GM18519 (cell line): ENCODE measurements around the gene NAV2.

ENCODE experiments used
- ATAC-seq: cut with Tn5 transposase; IDR thresholded peaks from one replicate; pipeline ENCODE4 v1.9.1; 2021; ENCODE audit warnings: mild to moderate bottlenecking, moderate library complexity; ENCODE audit not compliant: unreplicated experiment, low FRiP score

NAV2 gene

GRCh38 chr11:19849947-19850593 lies 137.4 kb downstream of the NAV2 start:
- no peak for ATAC-seq

DNA sequence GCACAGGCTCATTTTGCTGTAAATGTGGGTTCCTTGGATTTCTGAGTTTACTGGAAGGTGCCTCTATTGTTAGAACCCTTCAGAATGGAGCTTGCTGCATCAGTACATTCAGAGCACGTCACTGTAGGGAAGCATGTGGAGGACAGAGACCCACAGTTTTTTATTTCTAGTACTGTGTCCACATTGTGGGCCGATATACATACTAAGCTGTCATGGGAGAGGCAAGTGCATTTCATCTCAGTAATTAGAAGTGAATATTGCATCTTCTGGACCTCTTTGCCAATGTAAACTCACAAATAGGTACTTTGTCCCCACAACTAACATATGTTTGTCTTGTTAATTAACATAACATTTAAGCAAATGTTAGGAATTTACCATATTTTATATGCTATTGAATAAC lies 139.7 kb downstream of the NAV2 start:
- ATAC-seq: no peak

- no peak for ATAC-seq
Measured at GRCh38 chr11:19853016-19853415, 140.4 kb downstream of the NAV2 start.

- no peak for ATAC-seq
Measured at GRCh38 chr11:19853920-19854319, 141.3 kb downstream of the NAV2 start.

GRCh38 chr11:19861171-19861570 lies 148.5 kb downstream of the NAV2 start:
- no peak for ATAC-seq

- no peak for ATAC-seq
Measured at GRCh38 chr11:19862091-19862490, 149.5 kb downstream of the NAV2 start.

DNA sequence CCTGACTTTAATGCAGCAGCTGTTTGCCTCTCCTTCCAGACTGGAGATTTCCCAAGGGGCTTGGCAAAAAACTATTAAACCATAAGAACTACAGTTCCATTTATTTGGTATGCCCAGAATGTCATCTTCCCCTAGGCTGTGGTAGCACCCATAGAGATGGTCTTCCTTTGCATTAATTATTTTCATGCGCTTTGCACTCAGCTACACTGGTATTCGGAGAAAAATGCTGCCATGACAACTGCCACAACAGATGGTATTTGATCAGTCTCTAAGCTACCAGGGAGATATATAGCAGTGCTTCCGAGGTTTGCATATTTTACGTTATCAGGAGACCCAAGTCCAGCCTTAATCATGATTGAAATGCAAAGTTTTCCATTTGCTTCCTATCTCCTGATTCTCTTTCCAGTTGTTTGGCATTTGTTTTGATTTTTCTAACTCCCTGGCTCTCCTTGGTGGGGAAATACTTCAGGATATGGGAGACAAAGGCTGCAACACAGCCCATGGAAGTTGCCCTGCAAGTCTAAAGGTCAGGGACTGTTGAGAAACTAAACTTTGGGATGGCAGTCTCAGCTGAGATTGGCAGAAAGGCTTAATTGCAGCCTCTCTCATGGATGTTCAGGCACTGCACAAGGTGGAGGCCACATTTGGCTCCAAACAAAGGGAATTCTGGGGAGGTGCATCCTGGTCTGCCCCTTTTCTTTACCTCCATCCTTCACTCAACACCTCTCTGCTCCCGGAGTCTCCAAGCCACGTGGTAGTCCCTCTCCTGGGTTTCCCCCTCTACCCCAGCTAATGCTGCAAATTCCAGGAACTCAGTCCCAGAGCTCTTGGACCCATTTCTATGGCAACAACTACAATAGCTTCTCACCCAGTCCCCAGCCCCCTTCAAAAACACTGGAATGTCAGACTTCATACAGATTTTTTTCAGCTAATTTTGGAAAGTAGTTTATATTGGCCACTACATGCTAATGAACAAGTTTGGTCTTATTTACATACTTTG lies 151.8 kb downstream of the NAV2 start:
- ATAC-seq: no peak

DNA sequence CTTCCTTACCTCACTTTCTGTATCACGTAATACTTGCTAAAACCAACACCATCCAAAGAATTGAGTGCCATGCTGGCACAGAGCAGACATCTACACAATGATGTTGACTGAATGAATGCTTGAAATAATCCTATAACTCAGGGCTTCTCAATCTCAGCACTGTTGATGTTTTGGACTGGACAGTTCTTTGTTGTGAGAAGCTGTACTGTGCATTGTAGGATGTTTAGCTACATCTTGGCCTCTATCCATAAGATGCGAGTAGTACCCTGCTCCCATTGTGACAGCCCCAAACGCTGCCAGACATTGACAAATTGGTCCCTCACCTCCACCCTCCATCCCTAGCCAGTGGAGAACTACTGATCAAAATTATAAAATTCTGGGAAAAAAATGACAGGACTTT lies 153.4 kb downstream of the NAV2 start:
- no peak for ATAC-seq

- no peak for ATAC-seq
Measured at GRCh38 chr11:19866521-19866920, 153.9 kb downstream of the NAV2 start.

GRCh38 chr11:19867064-19867463 lies 154.4 kb downstream of the NAV2 start:
- no peak for ATAC-seq

DNA sequence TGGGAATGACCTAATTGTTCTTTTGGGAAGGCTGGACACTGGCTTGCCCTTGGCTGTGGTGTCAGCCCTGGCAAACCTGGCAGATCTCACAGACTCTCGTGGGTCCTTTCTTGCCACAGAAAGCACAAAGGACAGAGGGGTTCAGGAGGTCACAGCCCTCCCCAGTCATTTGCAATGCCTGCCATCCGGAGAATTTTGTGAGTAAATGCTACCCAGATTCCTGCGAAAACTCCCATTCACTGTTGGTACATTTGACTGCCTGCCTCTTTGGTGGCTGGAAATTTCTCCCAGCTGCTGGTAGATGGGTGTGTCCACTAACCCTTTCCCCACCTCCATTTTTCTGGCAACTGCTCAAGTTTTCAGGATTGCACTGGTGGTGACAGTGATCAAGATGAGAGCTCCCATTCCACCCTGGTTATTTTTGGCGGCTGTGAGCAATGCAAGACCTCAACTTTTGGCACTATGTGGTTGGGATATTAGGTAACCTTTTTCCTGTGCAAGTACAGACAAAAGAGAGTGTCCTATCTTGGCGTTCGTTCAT lies 155.7 kb downstream of the NAV2 start:
- no peak for ATAC-seq

DNA sequence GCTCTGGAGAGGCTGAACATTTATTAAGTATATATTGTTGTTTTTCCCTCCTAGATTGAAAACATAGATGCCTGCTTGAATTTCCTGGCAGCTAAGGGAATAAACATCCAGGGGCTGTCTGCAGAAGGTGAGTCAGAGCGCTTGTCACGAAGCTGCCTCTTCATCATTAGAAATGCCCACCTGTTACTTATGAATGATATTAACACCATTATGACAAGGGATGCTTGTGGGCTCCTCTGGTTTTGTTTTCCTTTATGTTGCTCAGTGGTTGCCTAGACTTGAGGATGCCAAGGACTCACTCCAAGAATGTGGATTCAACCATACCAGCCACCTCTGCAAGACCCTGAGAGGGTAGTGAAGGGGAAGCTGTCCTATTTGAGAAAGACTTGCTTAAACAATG lies 156.2 kb downstream of the NAV2 start:
- no peak for ATAC-seq

- ATAC-seq: no peak
Measured at GRCh38 chr11:19869466-19869865, 156.8 kb downstream of the NAV2 start.

DNA sequence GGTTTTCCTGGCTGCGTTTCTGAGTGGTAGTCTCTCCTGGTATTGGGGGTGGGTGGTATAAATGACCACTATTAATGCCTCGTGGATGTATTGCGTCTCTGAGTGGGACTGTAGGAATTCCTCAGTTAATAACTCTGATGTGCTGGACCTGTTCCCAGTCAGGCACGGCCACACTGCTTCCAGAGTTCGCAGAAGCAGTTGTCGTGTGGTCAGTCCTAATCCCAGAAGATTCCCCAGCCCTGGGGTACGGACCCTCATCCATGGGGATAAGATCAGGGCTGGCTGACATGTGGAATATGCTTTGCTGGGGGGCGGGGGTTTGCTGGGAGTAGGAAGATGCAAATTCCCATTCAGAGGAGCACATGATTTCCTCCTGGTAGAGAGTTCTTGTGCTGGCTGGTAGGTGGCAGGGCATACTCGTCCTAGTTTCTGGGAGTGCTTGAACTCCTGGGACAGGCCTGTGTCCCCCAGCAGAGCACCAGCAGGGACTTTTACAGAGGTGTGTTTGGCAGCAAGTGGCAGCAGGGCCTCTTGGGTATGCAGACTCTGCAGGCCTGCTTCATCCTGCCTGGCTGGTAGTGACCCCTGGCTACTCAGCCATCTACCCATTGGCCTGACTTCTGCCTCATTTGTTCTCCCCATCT lies 157.4 kb downstream of the NAV2 start:
- ATAC-seq: no peak

GRCh38 chr11:19871531-19871930 lies 158.9 kb downstream of the NAV2 start:
- ATAC-seq: no peak

DNA sequence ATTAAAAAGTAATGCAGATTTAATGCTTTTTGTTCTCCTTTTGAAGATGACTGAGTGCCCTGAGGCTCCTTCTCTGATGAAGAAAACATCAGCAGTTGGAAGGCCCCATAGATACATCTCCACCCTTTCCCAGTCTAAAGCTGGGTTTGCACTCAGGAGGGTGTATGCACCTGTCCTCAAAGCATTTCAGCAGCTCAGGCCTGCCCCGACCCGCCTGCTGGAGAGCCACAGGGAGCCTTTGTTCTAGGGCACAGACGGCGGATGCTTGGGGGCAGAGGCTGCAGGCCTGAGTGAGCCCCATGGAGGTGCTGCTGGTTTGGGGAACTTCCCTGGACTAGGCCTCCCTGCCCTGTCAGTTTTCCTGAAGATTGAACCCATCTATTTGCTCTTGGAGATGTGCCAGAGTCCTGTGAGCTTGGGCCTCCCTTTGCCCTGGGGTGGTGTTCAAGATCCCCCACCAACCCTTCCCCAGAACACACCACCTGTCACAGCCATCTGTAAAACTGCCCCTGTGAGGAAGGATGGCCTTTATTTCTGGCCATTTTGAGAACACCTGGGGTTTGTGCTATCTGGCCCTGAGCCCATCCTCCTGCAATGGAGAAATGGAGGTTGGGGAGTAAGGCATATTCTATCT lies 160.0 kb downstream of the NAV2 start:
- no peak for ATAC-seq

DNA sequence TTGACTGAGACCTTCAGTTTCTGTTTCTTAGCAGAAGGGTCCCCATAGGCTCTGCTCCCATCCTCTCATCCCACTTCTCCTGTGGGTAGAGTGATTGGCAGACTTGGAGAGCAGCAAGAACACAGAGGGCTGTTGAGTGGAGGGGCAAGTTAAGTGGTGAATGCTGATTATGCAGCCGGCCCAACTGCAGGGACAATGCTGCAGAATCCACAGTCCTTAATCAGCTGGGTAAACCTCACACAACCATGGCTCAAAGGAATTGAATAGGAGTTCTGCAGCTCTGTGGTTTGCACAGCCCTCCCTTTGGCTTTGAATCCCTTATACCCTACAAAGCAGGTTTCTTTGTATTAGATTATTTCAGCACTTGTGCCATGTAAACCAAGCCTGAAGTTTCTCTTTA lies 161.1 kb downstream of the NAV2 start:
- ATAC-seq: no peak

GRCh38 chr11:19874266-19874665 lies 161.6 kb downstream of the NAV2 start:
- no peak for ATAC-seq

DNA sequence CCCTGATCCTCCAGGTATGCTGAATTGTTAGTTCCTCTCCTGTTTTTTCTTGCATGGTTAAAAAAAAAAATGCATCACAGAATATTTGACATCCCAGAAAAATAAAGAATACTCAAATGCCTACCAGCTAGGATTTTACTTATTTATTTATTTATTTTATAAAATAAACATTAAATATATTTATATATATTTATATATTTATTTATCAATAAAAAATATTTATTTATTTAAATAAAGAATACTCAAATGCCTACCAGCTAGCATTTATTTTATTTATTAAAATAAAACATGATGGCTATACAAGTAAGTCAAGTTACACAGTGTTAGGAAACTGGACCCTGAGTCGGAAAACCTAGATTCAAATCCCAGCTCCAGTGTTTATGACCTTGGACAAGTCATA lies 164.1 kb downstream of the NAV2 start:
- no peak for ATAC-seq

- ATAC-seq: no peak
Measured at GRCh38 chr11:19878520-19878919, 165.9 kb downstream of the NAV2 start.
